OCI-LY1 (cell line): Measurements from ENCODE around the gene UBTD1.
"Not testable (repeated sequence)": the region's sequence is repeated elsewhere in the genome, so short reads cannot be mapped to it uniquely, and the experiment has no call there.

Experiments used
- H2AFZ ChIP-seq: fragments of 200-600 bp; sonication (generic), shearing (Covaris generic); 2 replicates; pipeline ENCODE4 v1.6.0; 2014; ENCODE audit warnings: antibody characterized with exemption, mild to moderate bottlenecking, low read length
- H3F3A ChIP-seq: fragments of 200-600 bp; sonication (generic), shearing (Covaris generic); 2 replicates; pipeline ENCODE4 v1.6.0; 2014; ENCODE audit warnings: mild to moderate bottlenecking, antibody characterized with exemption, low read length, moderate library complexity; ENCODE audit not compliant: insufficient read depth
- H3K27ac ChIP-seq: fragments of 200-600 bp; sonication (generic); 2 replicates; pipeline ENCODE4 v1.5.1; 2014; ENCODE audit warnings: low read length, mixed run types, mild to moderate bottlenecking, low read depth; ENCODE audit not compliant: poor library complexity, severe bottlenecking
- H3K27me3 ChIP-seq: fragments of 200-600 bp; sonication (generic); 2 replicates; pipeline ENCODE4 v1.6.0; 2014; ENCODE audit warnings: antibody characterized with exemption, mild to moderate bottlenecking, low read length, moderate library complexity; ENCODE audit not compliant: insufficient read depth
- H3K36me3 ChIP-seq: fragments of 200-600 bp; sonication (generic); 2 replicates; pipeline ENCODE4 v1.6.1; 2014; ENCODE audit warnings: mild to moderate bottlenecking, antibody characterized with exemption, low read length, moderate library complexity, mixed read lengths; ENCODE audit not compliant: insufficient read depth
- H3K4me1 ChIP-seq: fragments of 200-600 bp; sonication (generic); 2 replicates; pipeline ENCODE4 v1.5.1; 2014; ENCODE audit warnings: mild to moderate bottlenecking, low read length, moderate library complexity; ENCODE audit not compliant: insufficient read depth, severe bottlenecking
- H3K4me2 ChIP-seq: fragments of 200-600 bp; sonication (generic), shearing (Covaris generic); 2 replicates; pipeline ENCODE4 v1.6.1; 2014; ENCODE audit warnings: low read length
- H3K4me3 ChIP-seq: fragments of 200-600 bp; sonication (generic); 2 replicates; pipeline ENCODE4 v1.5.1; 2014; ENCODE audit warnings: low read length, low read depth, mild to moderate bottlenecking, mixed read lengths; ENCODE audit not compliant: poor library complexity, severe bottlenecking
- H3K79me2 ChIP-seq: fragments of 200-600 bp; shearing (Covaris generic); 2 replicates; pipeline ENCODE4 v1.6.1; 2016; ENCODE audit warnings: mixed run types, low read length, mixed read lengths; ENCODE audit not compliant: insufficient read depth
- H3K9ac ChIP-seq: fragments of 200-600 bp; sonication (generic), shearing (Covaris generic); 2 replicates; pipeline ENCODE4 v1.6.1; 2014; ENCODE audit warnings: mild to moderate bottlenecking, low read length, mixed read lengths
- H3K9me2 ChIP-seq: fragments of 200-600 bp; sonication (generic), shearing (Covaris generic); 2 replicates; pipeline ENCODE4 v1.6.1; 2014; ENCODE audit warnings: low read depth, mild to moderate bottlenecking, low read length, mixed read lengths
- H3K9me3 ChIP-seq: fragments of 200-600 bp; shearing (Covaris generic); 2 replicates; pipeline ENCODE4 v1.6.1; 2014; ENCODE audit warnings: low read length, mixed read lengths
- H4K20me1 ChIP-seq: fragments of 200-600 bp; sonication (generic), shearing (Covaris generic); 2 replicates; pipeline ENCODE4 v1.6.0; 2016; ENCODE audit warnings: mild to moderate bottlenecking, low read length; ENCODE audit not compliant: insufficient read depth
- CTCF ChIP-seq: fragments of 200-600 bp; sonication (generic), shearing (Covaris generic); IDR thresholded peaks from 2 replicates; pipeline ENCODE4 v1.5.1; 2017; ENCODE audit warnings: mild to moderate bottlenecking, antibody characterized with exemption, low read length, moderate library complexity, mixed read lengths
- EZH2 ChIP-seq: fragments of 200-600 bp; sonication (generic), shearing (Covaris generic); IDR thresholded peaks from 2 replicates; pipeline ENCODE4 v1.8.0; 2017; ENCODE audit warnings: borderline replicate concordance, mixed run types, mild to moderate bottlenecking, antibody characterized with exemption, low read length, moderate library complexity, mixed read lengths

Gene UBTD1

DNA sequence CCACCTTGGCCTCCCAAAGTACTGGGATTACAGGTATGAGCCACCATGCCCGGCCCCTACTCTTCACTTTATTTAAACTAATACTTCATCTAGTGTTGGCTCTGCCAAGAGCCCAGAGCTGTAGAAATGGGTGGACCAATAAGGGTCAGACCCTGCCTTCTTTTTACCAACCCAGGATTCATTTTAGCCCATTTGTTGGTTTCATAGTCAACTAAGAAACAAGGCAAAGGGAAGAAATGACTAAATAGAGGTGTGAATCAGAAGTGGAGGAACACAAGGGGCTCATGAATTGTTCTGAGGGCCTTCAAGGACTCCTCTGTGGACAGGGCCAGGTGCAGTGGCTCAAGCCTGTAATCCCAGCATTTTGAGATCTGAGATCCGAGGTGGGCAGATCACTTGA, 74.9 kb downstream of the UBTD1 start:
- no peaks in the 10 kb centered on the region for H3K27me3 ChIP-seq
- no peak overlapping the region for H3K4me2 ChIP-seq
- H3K36me3 ChIP-seq = no peaks in the 10 kb centered on the region
- no peak overlapping the region for H3K4me3 ChIP-seq
- H3K9ac ChIP-seq = no peak overlapping the region
- no peak overlapping the region for H2AFZ ChIP-seq
- H4K20me1 ChIP-seq = no peaks in the 10 kb centered on the region
- H3K9me3 ChIP-seq = no peaks in the 10 kb centered on the region
- no peak overlapping the region for H3K27ac ChIP-seq
- no peaks in the 10 kb centered on the region for H3K79me2 ChIP-seq
- no peaks in the 10 kb centered on the region for H3K4me1 ChIP-seq
- H3K9me2 ChIP-seq = no peaks in the 10 kb centered on the region
- H3F3A ChIP-seq = no peaks in the 10 kb centered on the region
- TF ChIP-seq CTCF (no peak), EZH2 (no peak)

GRCh38 chr10:97574374-97575126, 75.8 kb downstream of the UBTD1 start:
- Histone ChIP-seq H3K9me2 (no peaks in the 10 kb centered on the region), H2AFZ (no peak overlapping the region), H3K4me2 (no peak overlapping the region), H3F3A (no peaks in the 10 kb centered on the region), H3K79me2 (no peaks in the 10 kb centered on the region), H3K4me3 (no peak overlapping the region), H3K4me1 (no peaks in the 10 kb centered on the region), H3K27me3 (no peaks in the 10 kb centered on the region), H3K27ac (no peak overlapping the region), H4K20me1 (no peaks in the 10 kb centered on the region), H3K9ac (no peak overlapping the region), H3K9me3 (no peaks in the 10 kb centered on the region), H3K36me3 (no peaks in the 10 kb centered on the region)
- TF ChIP-seq EZH2 (no peak), CTCF (no peak)

- no peak overlapping the region for H3K9ac ChIP-seq
- H3K9me2 ChIP-seq = no peaks in the 10 kb centered on the region
- H3K4me1 ChIP-seq = no peaks in the 10 kb centered on the region
- no peak overlapping the region for H3K4me3 ChIP-seq
- no peaks in the 10 kb centered on the region for H3K9me3 ChIP-seq
- no peak overlapping the region for H3K27ac ChIP-seq
- no peaks in the 10 kb centered on the region for H3F3A ChIP-seq
- no peak overlapping the region for H2AFZ ChIP-seq
- no peak overlapping the region for H3K4me2 ChIP-seq
- TF ChIP-seq CTCF (no peak), EZH2 (no peak)
- H4K20me1 ChIP-seq = no peaks in the 10 kb centered on the region
- no peaks in the 10 kb centered on the region for H3K79me2 ChIP-seq
- no peaks in the 10 kb centered on the region for H3K27me3 ChIP-seq
- no peaks in the 10 kb centered on the region for H3K36me3 ChIP-seq
These were observed 76.5 kb downstream of the UBTD1 start for GRCh38 chr10:97575127-97575668.

GRCh38 chr10:97576487-97576886, 77.8 kb downstream of the UBTD1 start:
- H3K4me3 ChIP-seq, H3K27me3 ChIP-seq, H3K9me2 ChIP-seq, H3K27ac ChIP-seq, H2AFZ ChIP-seq, H3K4me1 ChIP-seq, H3K36me3 ChIP-seq, H3F3A ChIP-seq, H3K9ac ChIP-seq, H3K9me3 ChIP-seq, H3K79me2 ChIP-seq, H3K4me2 ChIP-seq, H4K20me1 ChIP-seq: not testable (repeated sequence)
